SK-N-SH treated with all-trans-retinoic acid at 6 μM for 48 hours (cell line): Measurements from ENCODE around the gene BLM.
A peak's percentile ranks its signal among the peaks of the same experiment; 100 is the strongest.

ENCODE experiments used
- ATAC-seq: fragments of 200-7000 bp; cut with Tn5 transposase; 3 replicates; pipeline ENCODE4 v1.9.1; 2020; ENCODE audit warnings: mild to moderate bottlenecking, moderate library complexity
- ARNTL ChIP-seq: fragments of 450-650 bp; formaldehyde crosslinking; IDR thresholded peaks from 2 replicates; pipeline ENCODE4 v1.5.0; 2020; ENCODE audit warnings: low read depth, mild to moderate bottlenecking, moderate library complexity, borderline replicate concordance
- BACH2 ChIP-seq: fragments of 250-450 bp; sonication (Bioruptor Pico); IDR thresholded peaks from 2 replicates; pipeline ENCODE4 v1.9.0; 2021; ENCODE audit warnings: mild to moderate bottlenecking, borderline replicate concordance
- CREB5 ChIP-seq: fragments of 250-450 bp; sonication (Bioruptor Pico); IDR thresholded peaks from 2 replicates; pipeline ENCODE4 v1.5.1; 2020; ENCODE audit warnings: low read depth, mild to moderate bottlenecking, moderate library complexity
- CSDC2 ChIP-seq: fragments of 250-450 bp; sonication (Bioruptor Pico); IDR thresholded peaks from 2 replicates; pipeline ENCODE4 v1.5.0; 2020; ENCODE audit warnings: mild to moderate bottlenecking, moderate library complexity
- ESRRG ChIP-seq: fragments of 250-450 bp; sonication (Bioruptor Pico); IDR thresholded peaks from 2 replicates; pipeline ENCODE4 v1.6.1; 2021; ENCODE audit warnings: mild to moderate bottlenecking
- GLIS3 ChIP-seq: fragments of 250-450 bp; sonication (Bioruptor Pico); IDR thresholded peaks from 2 replicates; pipeline ENCODE4 v1.5.0; 2020; ENCODE audit warnings: mild to moderate bottlenecking, moderate library complexity
- ISL1 ChIP-seq: fragments of 250-450 bp; sonication (Bioruptor Pico); IDR thresholded peaks from 2 replicates; pipeline ENCODE4 v2.1.2; 2022; ENCODE audit warnings: mild to moderate bottlenecking, moderate library complexity
- OSR1 ChIP-seq: fragments of 250-450 bp; sonication (Bioruptor Pico); IDR thresholded peaks from 2 replicates; pipeline ENCODE4 v1.8.0; 2022; ENCODE audit warnings: moderate library complexity, mild to moderate bottlenecking, inconsistent platforms
- RARB ChIP-seq: fragments of 250-450 bp; sonication (Bioruptor Pico); IDR thresholded peaks from 2 replicates; pipeline ENCODE4 v1.8.0; 2021; ENCODE audit warnings: mild to moderate bottlenecking, moderate library complexity
- SNAI2 ChIP-seq: fragments of 250-450 bp; sonication (Bioruptor Pico); IDR thresholded peaks from 2 replicates; pipeline ENCODE4 v1.5.0; 2020; ENCODE audit warnings: mild to moderate bottlenecking, moderate library complexity
- TCF4 ChIP-seq: fragments of 250-450 bp; sonication (Bioruptor Pico); IDR thresholded peaks from 2 replicates; pipeline ENCODE4 v1.8.0; 2021; ENCODE audit warnings: mild to moderate bottlenecking, moderate library complexity, borderline replicate concordance
- TOX ChIP-seq: fragments of 250-450 bp; sonication (Bioruptor Pico); IDR thresholded peaks from 2 replicates; pipeline ENCODE4 v1.8.0; 2021; ENCODE audit warnings: mild to moderate bottlenecking, moderate library complexity, borderline replicate concordance
- TSHZ2 ChIP-seq: fragments of 250-450 bp; sonication (Bioruptor Pico); IDR thresholded peaks from 2 replicates; pipeline ENCODE4 v1.5.0; 2020; ENCODE audit warnings: mild to moderate bottlenecking, moderate library complexity
- ZC3H10 ChIP-seq: fragments of 250-450 bp; sonication (Bioruptor Pico); IDR thresholded peaks from 2 replicates; pipeline ENCODE4 v1.5.1; 2021; ENCODE audit warnings: mild to moderate bottlenecking, moderate library complexity
- ZFP3 ChIP-seq: fragments of 250-450 bp; sonication (Bioruptor Pico); IDR thresholded peaks from 2 replicates; pipeline ENCODE4 v1.5.0; 2020; ENCODE audit warnings: mild to moderate bottlenecking, moderate library complexity
- ZFP30 ChIP-seq: fragments of 450-650 bp; formaldehyde crosslinking; IDR thresholded peaks from 2 replicates; pipeline ENCODE4 v1.5.0; 2022; ENCODE audit warnings: mild to moderate bottlenecking, moderate library complexity
- ZNF565 ChIP-seq: fragments of 450-650 bp; formaldehyde crosslinking; conservative IDR thresholded peaks from 2 replicates; pipeline ENCODE4 v1.5.0; 2020; ENCODE audit warnings: low read depth, mild to moderate bottlenecking, moderate library complexity
- ZNF8 ChIP-seq: fragments of 450-650 bp; formaldehyde crosslinking; IDR thresholded peaks from 2 replicates; pipeline ENCODE4 v1.5.0; 2020; ENCODE audit warnings: mild to moderate bottlenecking, moderate library complexity

BLM gene

GRCh38 chr15:90769375-90769774 is 52.2 kb downstream of the BLM start:
- TF ChIP-seq ISL1 (CRISPR knock-in tag), result no peak
- no peak for TF ChIP-seq OSR1 (CRISPR knock-in tag)
- TF ChIP-seq ZNF565, result no peak
- TF ChIP-seq, all 23 proteins: peak for 0
- ATAC-seq, result no peak

- no peak for ATAC-seq
- TF ChIP-seq ZNF8 (CRISPR knock-in tag), result no peak
- TF ChIP-seq TSHZ2, result no peak
- no peak for TF ChIP-seq ESRRG (CRISPR knock-in tag)
- no peak for TF ChIP-seq GLIS3 (CRISPR knock-in tag)
- TF ChIP-seq ZFP3 (CRISPR knock-in tag), result no peak
- no peak for TF ChIP-seq TCF4
- TF ChIP-seq CSDC2 (CRISPR knock-in tag), result no peak
- TF ChIP-seq, all 23 proteins: peak for 0
Observed at GRCh38 chr15:90773485-90773884, 56.3 kb downstream of the BLM start.

- TF ChIP-seq CREB5 (CRISPR knock-in tag) (no peak), ISL1 (CRISPR knock-in tag) (no peak), ZFP30 (CRISPR knock-in tag) (no peak), RARB (no peak), ESRRG (CRISPR knock-in tag) (no peak), ZNF565 (no peak), TOX (CRISPR knock-in tag) (no peak)
- ATAC-seq, result peak; percentile 95
Observed at GRCh38 chr15:90774731-90775514, 57.8 kb downstream of the BLM start.

- no peak for ATAC-seq
- TF ChIP-seq ISL1 (CRISPR knock-in tag), result no peak
- TF ChIP-seq TSHZ2, result no peak
- TF ChIP-seq ZC3H10 (CRISPR knock-in tag), result no peak
Observed at GRCh38 chr15:90780916-90781315, 63.8 kb downstream of the BLM start.

- no peak for ATAC-seq
- TF ChIP-seq BACH2 (CRISPR knock-in tag) (no peak), SNAI2 (no peak), ARNTL (CRISPR knock-in tag) (no peak), ZFP30 (CRISPR knock-in tag) (no peak)
Observed at GRCh38 chr15:90782442-90782841, 65.3 kb downstream of the BLM start.

GRCh38 chr15:90787881-90788280 is 70.7 kb downstream of the BLM start:
- TF ChIP-seq ARNTL (CRISPR knock-in tag), result no peak
- TF ChIP-seq SNAI2, result no peak
- no peak for TF ChIP-seq ZNF565
- TF ChIP-seq ZFP3 (CRISPR knock-in tag), result no peak
- TF ChIP-seq ESRRG (CRISPR knock-in tag), result no peak
- no peak for TF ChIP-seq TSHZ2
- no peak for TF ChIP-seq GLIS3 (CRISPR knock-in tag)
- no peak for ATAC-seq
